PC-3 (cell line): ENCODE measurements around the gene LRRC47. TPM values are rescaled to one million over a fixed set of nuclear protein-coding genes. Genes with fewer than 3 reads are reported as not detected.

ENCODE experiments used
- ATAC-seq: fragments of 200-7000 bp; cut with Tn5 transposase; 2 replicates; pipeline ENCODE4 v1.9.1; 2020; ENCODE audit warnings: mild to moderate bottlenecking, moderate library complexity
- BruUV-seq: library from RNA; stranded (reverse); fragments of 400-500 nt; replicated peaks from 2 replicates; lab custom pipeline; 2021; lab: Mats Ljungman, UMichigan
- CTCF ChIA-PET: fragments of 300-600 bp; sonication (Branson Sonifier 250); formaldehyde crosslinking; loops from one replicate; lab custom pipeline; 2022; ENCODE audit warnings: antibody characterized with exemption; lab: Charles Lee
- POLR2A ChIA-PET: fragments of 300-600 bp; sonication (Branson Sonifier 250); formaldehyde crosslinking; loops from one replicate; lab custom pipeline; 2022; ENCODE audit warnings: antibody characterized with exemption; ENCODE audit not compliant: unreplicated experiment; lab: Charles Lee
- DNase-seq: peaks from one replicate; pipeline ENCODE4 v3.0.0-alpha.2; 2015
- H2AFZ ChIP-seq: fragments of 300-600 bp; sonication (generic); 2 replicates; pipeline ENCODE4 v1.6.0; 2016; ENCODE audit warnings: antibody characterized with exemption, low read length
- H3F3A ChIP-seq: fragments of 300-600 bp; sonication (generic); one replicate; pipeline ENCODE4 v1.6.0; 2017; ENCODE audit warnings: antibody characterized with exemption, low read length, control low read depth, mild to moderate bottlenecking; ENCODE audit not compliant: unreplicated experiment
- H3K27ac ChIP-seq: fragments of 300-600 bp; sonication (generic); 2 replicates; pipeline ENCODE4 v1.5.1; 2016; ENCODE audit warnings: mild to moderate bottlenecking, low read length
- H3K27me3 ChIP-seq: fragments of 300-600 bp; sonication (generic); 2 replicates; pipeline ENCODE4 v1.6.1; 2016; ENCODE audit warnings: low read length, mixed read lengths
- H3K36me3 ChIP-seq: fragments of 300-600 bp; sonication (generic); 2 replicates; pipeline ENCODE4 v1.6.1; 2016; ENCODE audit warnings: low read depth, mixed run types, low read length, mixed read lengths
- H3K4me1 ChIP-seq: fragments of 300-600 bp; sonication (generic); 2 replicates; pipeline ENCODE4 v1.5.1; 2016; ENCODE audit warnings: low read length; ENCODE audit not compliant: insufficient read depth
- H3K4me2 ChIP-seq: fragments of 300-600 bp; sonication (generic); 2 replicates; pipeline ENCODE4 v1.6.0; 2016; ENCODE audit warnings: low read length
- H3K4me3 ChIP-seq: fragments of 300-600 bp; sonication (generic); 2 replicates; pipeline ENCODE4 v1.5.1; 2016; ENCODE audit warnings: mild to moderate bottlenecking, low read length, mixed read lengths
- H3K79me2 ChIP-seq: fragments of 300-600 bp; sonication (generic); 2 replicates; pipeline ENCODE4 v1.6.1; 2017; ENCODE audit warnings: low read length, mixed read lengths
- H3K9ac ChIP-seq: fragments of 300-600 bp; sonication (generic); 2 replicates; pipeline ENCODE4 v1.6.0; 2016; ENCODE audit warnings: mild to moderate bottlenecking, low read length
- H3K9me2 ChIP-seq: fragments of 300-600 bp; sonication (generic); replicated peaks from 2 replicates; pipeline ENCODE4 v1.6.1; 2016; ENCODE audit warnings: mixed run types, low read length, mixed read lengths
- H3K9me3 ChIP-seq: fragments of 300-600 bp; sonication (generic); 2 replicates; pipeline ENCODE4 v1.6.1; 2016; ENCODE audit warnings: low read length, mixed read lengths
- H4K20me1 ChIP-seq: fragments of 300-600 bp; sonication (generic); 2 replicates; pipeline ENCODE4 v1.6.1; 2016; ENCODE audit warnings: low read length, mixed read lengths
- EZH2 ChIP-seq: fragments of 300-600 bp; sonication (generic); IDR thresholded peaks from one replicate; pipeline ENCODE4 v1.6.1; 2017; ENCODE audit warnings: antibody characterized with exemption, mild to moderate bottlenecking, low read length; ENCODE audit not compliant: unreplicated experiment
- EZH2phosphoT487 ChIP-seq: fragments of 300-600 bp; sonication (generic); IDR thresholded peaks from 2 replicates; pipeline ENCODE4 v1.6.1; 2018; ENCODE audit warnings: mild to moderate bottlenecking, antibody characterized with exemption, low read length, borderline replicate concordance
- intact Hi-C: fragments of 100-400 bp; cut with micrococcal nuclease; formaldehyde crosslinking; loops from 2 replicates; pipeline ENCODE4 v1.9.0; 2023
- total RNA-seq: library from RNA; depleted of rRNA; stranded (reverse); fragments of >200 nt; gene quantifications from 2 replicates; pipeline ENCODE4 v1.2.3, GENCODE V29; 2014
- TF ChIP-seq, protein P1 (sequence below): fragments of 300-600 bp; sonication (generic); conservative IDR thresholded peaks from 2 replicates; pipeline ENCODE4 v1.5.1; 2017; ENCODE audit warnings: antibody characterized with exemption, low read depth, mild to moderate bottlenecking, low read length

LRRC47 gene
- total RNA-seq, 1 experiment from 2014 or later: 77.4 TPM

DNA sequence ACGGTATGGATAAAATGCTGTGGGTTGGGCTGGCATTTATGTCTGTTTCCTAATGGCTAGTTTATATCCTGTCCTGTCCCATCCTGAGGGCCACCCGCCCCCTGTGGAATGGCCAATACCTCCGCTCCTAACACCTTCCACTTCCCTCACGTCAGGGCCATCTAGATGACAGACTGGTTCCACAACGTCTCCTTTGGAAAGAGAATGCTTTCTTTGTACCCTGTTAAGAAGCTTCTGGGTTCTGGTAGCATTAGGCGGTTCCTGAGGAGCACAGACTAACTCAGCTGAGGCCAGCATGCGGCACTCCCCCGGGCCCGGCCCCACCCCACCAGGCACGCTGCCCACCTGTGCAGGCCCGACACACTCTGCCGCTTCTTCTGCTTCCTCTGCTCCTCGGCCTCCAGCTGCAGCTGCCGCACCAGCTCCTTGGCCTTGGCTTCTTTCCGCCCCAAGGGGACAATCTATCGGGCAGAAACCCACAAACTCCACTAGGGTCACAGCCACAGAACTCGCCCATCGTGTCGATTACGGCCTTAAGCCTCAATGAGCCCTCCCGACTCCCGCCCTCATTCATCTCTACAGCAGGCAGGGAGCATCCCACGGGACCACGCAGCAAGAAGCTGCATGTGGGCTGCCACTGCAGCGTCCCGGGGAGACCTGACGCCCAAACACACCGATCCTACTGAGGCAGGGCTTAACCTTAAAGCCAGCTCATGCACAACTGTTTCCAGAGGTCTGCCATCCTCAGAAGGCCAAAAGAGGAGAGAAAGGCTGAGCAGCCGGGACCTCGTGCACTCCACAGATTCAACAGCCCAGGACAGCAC lies 12.4 kb downstream of the LRRC47 start:
- DNase-seq: no peak
- CTCF ChIA-PET: no interaction called here
- intact Hi-C loops: no loop called here
- no peak overlapping the region for H3K9ac ChIP-seq
- no peaks in the 10 kb centered on the region for H3K27me3 ChIP-seq
- H3K4me3 ChIP-seq: no peak overlapping the region
- H3K27ac ChIP-seq: no peak overlapping the region
- TF ChIP-seq EZH2 (no peak), EZH2phosphoT487 (no peak)
- TF ChIP-seq, protein P1, sequence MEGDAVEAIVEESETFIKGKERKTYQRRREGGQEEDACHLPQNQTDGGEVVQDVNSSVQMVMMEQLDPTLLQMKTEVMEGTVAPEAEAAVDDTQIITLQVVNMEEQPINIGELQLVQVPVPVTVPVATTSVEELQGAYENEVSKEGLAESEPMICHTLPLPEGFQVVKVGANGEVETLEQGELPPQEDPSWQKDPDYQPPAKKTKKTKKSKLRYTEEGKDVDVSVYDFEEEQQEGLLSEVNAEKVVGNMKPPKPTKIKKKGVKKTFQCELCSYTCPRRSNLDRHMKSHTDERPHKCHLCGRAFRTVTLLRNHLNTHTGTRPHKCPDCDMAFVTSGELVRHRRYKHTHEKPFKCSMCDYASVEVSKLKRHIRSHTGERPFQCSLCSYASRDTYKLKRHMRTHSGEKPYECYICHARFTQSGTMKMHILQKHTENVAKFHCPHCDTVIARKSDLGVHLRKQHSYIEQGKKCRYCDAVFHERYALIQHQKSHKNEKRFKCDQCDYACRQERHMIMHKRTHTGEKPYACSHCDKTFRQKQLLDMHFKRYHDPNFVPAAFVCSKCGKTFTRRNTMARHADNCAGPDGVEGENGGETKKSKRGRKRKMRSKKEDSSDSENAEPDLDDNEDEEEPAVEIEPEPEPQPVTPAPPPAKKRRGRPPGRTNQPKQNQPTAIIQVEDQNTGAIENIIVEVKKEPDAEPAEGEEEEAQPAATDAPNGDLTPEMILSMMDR: no peak
- POLR2A ChIA-PET: no interaction called here
- H3K4me2 ChIP-seq: no peak overlapping the region
- H3K79me2 ChIP-seq: peaks cover 18% of the 10 kb centered on the region
- no peaks in the 10 kb centered on the region for H3K4me1 ChIP-seq
- ATAC-seq: no peak
- no TSS peak for BruUV-seq
- no peaks in the 10 kb centered on the region for H3F3A ChIP-seq
- peaks cover 72% of the 10 kb centered on the region for H3K36me3 ChIP-seq
- H3K9me2 ChIP-seq: no peaks in the 10 kb centered on the region
- H2AFZ ChIP-seq: no peak overlapping the region
- no peaks in the 10 kb centered on the region for H3K9me3 ChIP-seq
- peaks cover 7% of the 10 kb centered on the region; the same call in 1 of the 2 replicates for H4K20me1 ChIP-seq

DNA sequence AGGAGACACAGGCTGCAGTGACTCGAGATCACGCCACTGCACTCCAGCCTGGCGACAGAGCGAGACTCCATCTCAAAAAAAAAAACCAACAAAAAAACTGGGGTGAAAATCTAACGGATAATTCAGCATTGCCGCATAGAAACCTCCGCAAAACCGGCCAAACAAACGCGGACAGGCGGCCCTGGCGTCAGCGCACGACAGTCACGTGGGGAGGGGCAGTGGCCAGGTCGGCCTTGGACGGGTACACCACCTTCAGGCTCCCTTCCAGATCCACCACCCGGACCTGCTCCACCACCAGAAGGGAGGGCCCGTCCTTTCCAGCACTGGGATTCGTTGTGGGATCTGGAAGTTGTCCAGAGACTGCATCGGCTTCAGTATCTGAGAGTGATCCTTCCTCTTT lies 15.4 kb downstream of the LRRC47 start:
- Histone ChIP-seq H3K4me2 (no peak overlapping the region), H3K27me3 (no peaks in the 10 kb centered on the region), H3K9ac (no peak overlapping the region), H3K9me3 (no peaks in the 10 kb centered on the region), H3K4me3 (no peak overlapping the region), H3K36me3 (peaks cover 53% of the 10 kb centered on the region), H3K79me2 (no peaks in the 10 kb centered on the region), H3K27ac (no peak overlapping the region), H3K9me2 (no peaks in the 10 kb centered on the region), H2AFZ (no peak overlapping the region), H3F3A (no peaks in the 10 kb centered on the region), H3K4me1 (no peaks in the 10 kb centered on the region), H4K20me1 (no peaks in the 10 kb centered on the region)
- intact Hi-C loops: no loop called here
- DNase-seq (no peak), ATAC-seq (no peak)
- POLR2A ChIA-PET: no interaction called here
- TF ChIP-seq, protein P1: no peak
- TF ChIP-seq EZH2 (no peak), EZH2phosphoT487 (no peak)
- BruUV-seq: no TSS peak
- CTCF ChIA-PET: no interaction called here

DNA sequence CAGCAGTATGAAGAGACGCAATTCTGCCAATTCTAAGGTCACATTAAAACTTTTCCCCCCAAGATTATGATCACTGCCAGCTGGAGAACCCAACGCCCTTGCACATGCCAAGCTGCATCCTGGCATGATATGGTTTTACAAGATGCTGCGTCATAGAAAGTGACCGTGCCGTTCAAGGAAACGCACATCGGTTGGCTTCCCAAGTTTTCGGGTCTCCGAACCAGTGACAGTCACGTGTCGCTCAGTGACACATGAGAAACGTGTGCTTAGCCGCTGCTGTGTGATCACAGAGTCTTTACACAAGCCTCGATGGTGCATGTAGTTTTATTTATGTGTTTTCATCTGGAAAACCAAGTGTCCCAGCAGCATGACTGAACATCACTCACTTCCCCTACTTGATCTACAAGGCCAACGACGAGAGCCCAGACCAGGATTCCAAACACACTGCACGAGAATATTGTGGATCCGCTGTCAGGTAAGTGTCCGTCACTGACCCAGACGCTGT lies 16.3 kb downstream of the LRRC47 start:
- ChIA-PET POLR2A (no interaction called here), CTCF (no interaction called here)
- intact Hi-C loops: no loop called here
- H3K4me3 ChIP-seq: no peak overlapping the region
- no peak overlapping the region for H3K9ac ChIP-seq
- no peaks in the 10 kb centered on the region for H3K79me2 ChIP-seq
- H4K20me1 ChIP-seq: no peaks in the 10 kb centered on the region
- H3K4me2 ChIP-seq: no peak overlapping the region
- H3K27me3 ChIP-seq: no peaks in the 10 kb centered on the region
- H3K27ac ChIP-seq: no peak overlapping the region
- TF ChIP-seq EZH2 (no peak), EZH2phosphoT487 (no peak)
- TF ChIP-seq, protein P1: no peak
- no peaks in the 10 kb centered on the region for H3F3A ChIP-seq
- H2AFZ ChIP-seq: no peak overlapping the region
- DNase-seq (no peak), ATAC-seq (no peak)
- no TSS peak for BruUV-seq
- H3K9me2 ChIP-seq: no peaks in the 10 kb centered on the region
- peaks cover 48% of the 10 kb centered on the region for H3K36me3 ChIP-seq
- H3K9me3 ChIP-seq: no peaks in the 10 kb centered on the region
- H3K4me1 ChIP-seq: no peaks in the 10 kb centered on the region
